B cell (primary cell): ENCODE results near the gene STPG3. TPM values are rescaled to one million over a fixed set of nuclear protein-coding genes. Genes with fewer than 3 reads are reported as not detected.

Experiments used
- ATAC-seq: fragments of 200-7000 bp; cut with Tn5 transposase; one replicate; pipeline ENCODE4 v1.10.0; 2021; ENCODE audit warnings: low read depth, mild to moderate bottlenecking, moderate number of reproducible peaks, moderate library complexity
- CTCF ChIA-PET: fragments of 350-600 bp; sonication (Branson Sonifier 250); formaldehyde crosslinking; loops from one replicate; lab custom pipeline; 2021; ENCODE audit warnings: antibody characterized with exemption, inconsistent platforms; lab: Charles Lee
- POLR2A ChIA-PET: fragments of 350-600 bp; sonication (Branson Sonifier 250); formaldehyde crosslinking; loops from one replicate; lab custom pipeline; 2021; ENCODE audit warnings: antibody characterized with exemption; lab: Charles Lee
- DNase-seq: peaks from one replicate; pipeline ENCODE4 v3.0.0; 2013
- H2AFZ ChIP-seq: 2 replicates; pipeline ENCODE4 v1.6.1; 2012; ENCODE audit warnings: mild to moderate bottlenecking, low read depth, low read length; ENCODE audit not compliant: insufficient read depth, poor library complexity, severe bottlenecking
- H3K27ac ChIP-seq, 2 donors: 1 replicate in 1 of 2; 2 replicates in 1 of 2; pipeline ENCODE4 v1.5.1; 2012 to 2013; ENCODE audit warnings: low read length in 2 of 2, mild to moderate bottlenecking in 2 of 2, moderate library complexity in 1 of 2
- H3K27me3 ChIP-seq, 4 experiments: fragments of 200-600 bp in 1 of 4; sonication (generic) in 1 of 4; replicated peaks in 1 of 4; 1 replicate in 2 of 4; 2 replicates in 2 of 4; pipeline versions ENCODE4 v1.6.1 to v1.7.0; 2013 to 2016; ENCODE audit warnings: low read length in 3 of 4, mild to moderate bottlenecking in 2 of 4, mixed read lengths in 1 of 4, moderate library complexity in 1 of 4; ENCODE audit not compliant: insufficient read depth in 4 of 4, control insufficient read depth in 3 of 4; ENCODE audit errors: control extremely low read depth in 1 of 4
- H3K36me3 ChIP-seq, 2 experiments: replicated peaks in 1 of 2; 1 replicate in 1 of 2; 2 replicates in 1 of 2; pipeline versions ENCODE4 v1.6.1 to v1.7.1; 2013; ENCODE audit warnings: low read length in 1 of 2; ENCODE audit not compliant: insufficient read depth in 2 of 2, control insufficient read depth in 1 of 2; ENCODE audit errors: control extremely low read depth in 1 of 2, extremely low read depth in 1 of 2
- H3K4me1 ChIP-seq, 2 donors: fragments of 200-600 bp in 1 of 2; sonication (generic) in 1 of 2; 1 replicate in 1 of 2; 2 replicates in 1 of 2; pipeline versions ENCODE4 v1.5.1 to v1.6.1; 2013 to 2017; ENCODE audit warnings: low read length in 2 of 2; ENCODE audit not compliant: control insufficient read depth in 2 of 2, insufficient read depth in 2 of 2
- H3K4me2 ChIP-seq: replicated peaks from 2 replicates; pipeline ENCODE3; 2012; ENCODE audit warnings: mild to moderate bottlenecking, low read depth, low read length; ENCODE audit not compliant: poor library complexity, severe bottlenecking
- H3K4me3 ChIP-seq, 5 experiments: fragments of 200-600 bp in 1 of 5; sonication (generic) in 1 of 5; 1 replicate in 3 of 5; 2 replicates in 2 of 5; pipeline versions ENCODE4 v1.5.1 to v1.7.0; 2011 to 2016; ENCODE audit warnings: low read length in 4 of 5, mild to moderate bottlenecking in 4 of 5, low read depth in 2 of 5, control low read depth in 1 of 5, moderate library complexity in 1 of 5; ENCODE audit not compliant: insufficient read depth in 1 of 5; ENCODE audit errors: control extremely low read depth in 1 of 5, extremely low read depth in 1 of 5
- H3K79me2 ChIP-seq: fragments of 200-600 bp; sonication (generic); one replicate; pipeline ENCODE4 v1.6.0; 2016; ENCODE audit warnings: low read length; ENCODE audit not compliant: control insufficient read depth, insufficient read depth
- H3K9ac ChIP-seq: fragments of 200-600 bp; sonication (generic); 2 replicates; pipeline ENCODE4 v1.6.1; 2017; ENCODE audit warnings: mild to moderate bottlenecking, low read length, moderate library complexity
- H3K9me3 ChIP-seq, 3 donors: one replicate each; pipeline versions ENCODE4 v1.6.1 to v1.7.1; 2013; ENCODE audit warnings: low read length in 2 of 3; ENCODE audit not compliant: control insufficient read depth in 2 of 3, insufficient read depth in 1 of 3; ENCODE audit errors: control extremely low read depth in 1 of 3
- H4K20me1 ChIP-seq: 2 replicates; pipeline ENCODE4 v1.6.0; 2012; ENCODE audit warnings: mild to moderate bottlenecking, low read length; ENCODE audit not compliant: insufficient read depth, control insufficient read depth, poor library complexity, severe bottlenecking
- H3K27ac Mint-ChIP-seq: one replicate; pipeline ENCODE4 v1.8.0; 2021; ENCODE audit warnings: mixed read lengths
- H3K27me3 Mint-ChIP-seq: one replicate; pipeline ENCODE4 v1.8.0; 2021; ENCODE audit warnings: mixed read lengths
- H3K4me1 Mint-ChIP-seq: one replicate; pipeline ENCODE4 v1.8.0; 2021; ENCODE audit warnings: mixed read lengths
- H3K4me3 Mint-ChIP-seq: one replicate; pipeline ENCODE4 v1.8.0; 2021; ENCODE audit warnings: mixed read lengths
- H3K9me3 Mint-ChIP-seq: one replicate; pipeline ENCODE4 v1.8.0; 2022; ENCODE audit warnings: mixed read lengths; ENCODE audit not compliant: insufficient read depth
- CTCF ChIP-seq: fragments of 200-600 bp; IDR thresholded peaks from one replicate; pipeline ENCODE4 v1.8.0; 2022; ENCODE audit warnings: antibody characterized with exemption, mild to moderate bottlenecking
- EZH2 ChIP-seq: IDR thresholded peaks from 2 replicates; pipeline ENCODE4 v1.6.1; 2012; ENCODE audit warnings: borderline replicate concordance, low read depth, mild to moderate bottlenecking, moderate library complexity, low read length; ENCODE audit not compliant: insufficient read depth, poor library complexity, severe bottlenecking
- WGBS: methylation state at CpG from one replicate; pipeline ENCODE4 v1.1.5; 2013; ENCODE audit warnings: missing lambda C conversion rate; ENCODE audit not compliant: insufficient coverage; 5-methylcytosine and 5-hydroxymethylcytosine counted together
- intact Hi-C: fragments of 100-400 bp; cut with micrococcal nuclease; formaldehyde crosslinking; loops from one replicate; pipeline ENCODE4 v1.10.0; 2022
- polyA plus RNA-seq: library from polyadenylated mRNA; depleted of rRNA; stranded (reverse); fragments of >200 nt; gene quantifications from 2 replicates; pipeline ENCODE4 v1.2.3, GENCODE V29; 2012
- total RNA-seq, 2 donors: library from RNA; stranded (reverse); fragments of 120-200 nt in 1 of 2; gene quantifications; 1 replicate in 1 of 2; 2 replicates in 1 of 2; pipeline versions ENCODE4 v1.2.3 to v1.2.4, GENCODE V29; 2013 to 2022

Gene STPG3
- total and polyA plus RNA-seq, 2 donors (not counting 1 experiment from before 2014, with no cell fraction given): not detected

DNA sequence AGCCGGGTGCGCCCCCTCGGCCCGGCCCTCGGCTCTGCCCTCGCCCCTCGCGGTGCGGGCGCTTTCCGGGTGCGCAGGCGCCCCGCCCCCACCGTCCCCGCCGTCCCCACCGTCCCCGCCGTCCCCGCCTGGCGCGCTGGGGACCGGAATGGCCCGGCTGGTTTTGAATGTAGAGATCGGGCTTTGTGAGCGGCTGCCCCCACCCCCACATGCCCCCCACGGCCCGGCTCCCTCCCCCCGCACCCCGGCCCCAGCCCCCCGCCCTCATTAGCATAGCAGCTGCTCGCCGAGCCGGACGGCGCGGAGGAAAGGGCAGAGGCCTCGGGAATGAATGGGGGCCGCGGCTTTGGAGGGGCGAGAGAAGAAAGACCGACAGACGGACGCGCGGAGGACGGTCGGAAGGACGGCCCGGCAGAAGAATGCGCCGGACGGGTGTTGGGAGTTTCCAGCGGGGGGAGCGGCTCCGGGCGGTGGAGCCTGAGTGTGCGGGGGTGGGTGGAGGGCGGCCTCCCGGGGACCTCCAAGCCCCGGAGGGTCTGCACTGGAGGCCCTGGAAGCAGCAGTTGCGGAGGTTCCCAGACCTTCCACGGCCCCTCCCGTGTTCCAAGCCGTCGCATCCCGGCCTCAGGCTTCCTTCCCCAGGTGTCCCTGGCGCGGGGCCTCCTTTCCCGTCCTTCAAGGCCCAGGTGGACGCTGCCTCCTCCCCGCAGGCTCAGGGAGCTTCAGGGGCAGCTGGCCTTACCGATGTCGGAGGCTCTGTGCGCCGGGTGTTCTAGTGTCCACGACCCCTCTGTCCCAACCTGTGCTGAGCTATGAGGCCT, 45.0 kb downstream of the STPG3 start:
- Histone ChIP-seq H3K36me3 (no peaks in the 10 kb centered on the region), H3K4me3 (peak overlapping the region in 3 of 5 experiments; percentile 8 to 44 (median 21)), H3K27me3 (peaks cover 0 to 66% (median 37%) of the 10 kb centered on the region in 4 experiments), H3K79me2 (no peaks in the 10 kb centered on the region), H3K9ac (no peak overlapping the region), H3K9me3 (peaks cover 0 to 30% (median 4%) of the 10 kb centered on the region in 3 donors), H3K4me2 (peak overlapping the region; percentile 95), H2AFZ (no peak overlapping the region), H4K20me1 (peaks cover 13% of the 10 kb centered on the region), H3K27ac (no peak overlapping the region), H3K4me1 (peaks cover 36% of the 10 kb centered on the region in 2 donors)
- Mint-ChIP-seq H3K4me3 (peak overlapping the region; percentile 76), H3K9me3 (no peaks in the 10 kb centered on the region), H3K4me1 (peaks cover 21% of the 10 kb centered on the region), H3K27me3 (peaks cover 32% of the 10 kb centered on the region), H3K27ac (peak overlapping the region; percentile 63)
- no peak for DNase-seq
- intact Hi-C loops: loop anchor here (1.0 to 10.0 kb wide), 2 partner anchors 149 to 239 kb away; no protein-coding TSS in a partner anchor
- 28% methylated on average over 56 of the region's 78 CpGs for WGBS
- ChIA-PET POLR2A (interaction anchor here (0.6 kb wide), 2 partner anchors 41 to 386 kb away, joined by 3 to 5 read pairs; no protein-coding TSS in a partner anchor), CTCF (interaction anchor here (1.0 to 2.1 kb wide), 2 partner anchors 9 to 23 kb away, joined by 3 to 11 read pairs; no protein-coding TSS in a partner anchor)
- ATAC-seq: no peak
- TF ChIP-seq CTCF (no peak), EZH2 (no peak)
